Tibial nerve (tissue), 4 donors: ENCODE results near the gene SECISBP2.

Experiments
- EP300 ChIP-seq, 2 donors: sonication (generic); formaldehyde crosslinking; IDR thresholded peaks; one replicate each; pipeline ENCODE4 v1.6.1; 2017; ENCODE audit warnings: antibody characterized with exemption in 2 of 2, mild to moderate bottlenecking in 1 of 2
- POLR2A ChIP-seq, 2 donors: fragments of 450-650 bp; IDR thresholded peaks; one replicate each; pipeline ENCODE4 v1.6.1; 2017; ENCODE audit warnings: antibody characterized with exemption in 2 of 2, mild to moderate bottlenecking in 2 of 2, moderate library complexity in 2 of 2
- TF ChIP-seq, protein P1 (sequence below), 5 experiments: fragments of 200-600 bp in 3 of 5; fragments of 450-650 bp in 2 of 5; sonication (generic) in 3 of 5; IDR thresholded peaks; one replicate each; pipeline ENCODE4 v1.5.1; 2016 to 2019; ENCODE audit warnings: antibody characterized with exemption in 5 of 5, mild to moderate bottlenecking in 3 of 5, moderate library complexity in 2 of 5

DNA sequence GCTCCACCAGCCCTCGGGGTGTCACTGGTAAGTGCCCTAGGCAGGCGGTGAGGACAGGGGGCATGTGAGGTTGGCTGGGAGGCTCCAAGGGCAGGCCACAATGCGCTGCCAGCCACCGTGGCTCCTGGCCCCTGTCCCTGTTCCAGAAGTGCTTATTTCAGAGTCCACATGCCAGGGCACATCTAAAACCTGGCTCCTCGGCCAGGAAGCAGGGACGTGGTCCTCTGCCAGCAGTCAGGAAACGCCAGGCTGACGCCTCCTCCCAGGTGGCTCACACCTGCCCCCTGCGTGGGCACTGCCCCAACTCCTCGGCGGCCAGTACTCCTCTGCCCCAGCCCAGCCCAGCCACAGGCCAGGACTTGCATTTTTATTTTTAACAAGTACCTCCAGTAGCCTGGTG lies 68.5 kb downstream of the SECISBP2 start:
- TF ChIP-seq, protein P1, sequence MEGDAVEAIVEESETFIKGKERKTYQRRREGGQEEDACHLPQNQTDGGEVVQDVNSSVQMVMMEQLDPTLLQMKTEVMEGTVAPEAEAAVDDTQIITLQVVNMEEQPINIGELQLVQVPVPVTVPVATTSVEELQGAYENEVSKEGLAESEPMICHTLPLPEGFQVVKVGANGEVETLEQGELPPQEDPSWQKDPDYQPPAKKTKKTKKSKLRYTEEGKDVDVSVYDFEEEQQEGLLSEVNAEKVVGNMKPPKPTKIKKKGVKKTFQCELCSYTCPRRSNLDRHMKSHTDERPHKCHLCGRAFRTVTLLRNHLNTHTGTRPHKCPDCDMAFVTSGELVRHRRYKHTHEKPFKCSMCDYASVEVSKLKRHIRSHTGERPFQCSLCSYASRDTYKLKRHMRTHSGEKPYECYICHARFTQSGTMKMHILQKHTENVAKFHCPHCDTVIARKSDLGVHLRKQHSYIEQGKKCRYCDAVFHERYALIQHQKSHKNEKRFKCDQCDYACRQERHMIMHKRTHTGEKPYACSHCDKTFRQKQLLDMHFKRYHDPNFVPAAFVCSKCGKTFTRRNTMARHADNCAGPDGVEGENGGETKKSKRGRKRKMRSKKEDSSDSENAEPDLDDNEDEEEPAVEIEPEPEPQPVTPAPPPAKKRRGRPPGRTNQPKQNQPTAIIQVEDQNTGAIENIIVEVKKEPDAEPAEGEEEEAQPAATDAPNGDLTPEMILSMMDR (IDR thresholded peaks at IDR 0.05) = no peak
- TF ChIP-seq EP300 (IDR thresholded peaks at IDR 0.05) (no peak), POLR2A (IDR thresholded peaks at IDR 0.05) (no peak)
